ENCODE measurements around the gene C2CD5.

- TF ChIP-seq CTCF (IDR thresholded peaks at IDR 0.05) (no peak), POLR2A (IDR thresholded peaks at IDR 0.05) (no peak)
These were observed 81.0 kb downstream of the C2CD5 start for GRCh38 chr12:22463306-22463705.
